ENCODE measurements around the gene GDPD5. TPM values are rescaled to one million over a fixed set of nuclear protein-coding genes. Genes with fewer than 3 reads are reported as not detected.

Gene GDPD5
- total RNA-seq, 1 experiment from 2014 or later = 7.8 TPM

- no peak overlapping the region for H3K23ac ChIP-seq (ENCODE audit: insufficient read length, low read depth, low read length)
- no peak overlapping the region for H2BK120ac ChIP-seq (ENCODE audit: low read depth, low read length, poor library complexity, severe bottlenecking)
- no peak for TF ChIP-seq CTCF (conservative IDR thresholded peaks at IDR 0.05)
- H3K4me3 Mint-ChIP-seq = no peak overlapping the region
- H3K9me3 ChIP-seq (ENCODE audit: control insufficient read depth, low read depth, low read length) = no peaks in the 10 kb centered on the region
- no peaks in the 10 kb centered on the region for H3K27me3 ChIP-seq (ENCODE audit: insufficient read depth, low read length)
- no peak overlapping the region for H3K4me2 ChIP-seq (ENCODE audit: insufficient read depth, insufficient read length, low read length)
- no peak overlapping the region for H2BK12ac ChIP-seq (ENCODE audit: insufficient read length, low read depth, low read length)
- no peak overlapping the region for H2BK5ac ChIP-seq (ENCODE audit: insufficient read length, low read length)
- WGBS (ENCODE audit: extremely low coverage, insufficient read length, low lambda C conversion rate) = no CpG with 5 or more reads among the region's 14 CpGs
- no peak overlapping the region for H2BK15ac ChIP-seq (ENCODE audit: low read depth, low read length)
- H3K4me1 ChIP-seq (ENCODE audit: insufficient read depth, low read length) = no peaks in the 10 kb centered on the region
- no peak overlapping the region for H3K56ac ChIP-seq (ENCODE audit: insufficient read length, low read depth, low read length)
- peaks cover 15 to 25% (median 21%) of the 10 kb centered on the region in 3 experiments for H3K36me3 Mint-ChIP-seq (ENCODE audit: insufficient read depth in 1 of 3, low read depth in 3 of 3)
- H3K14ac ChIP-seq (ENCODE audit: insufficient read depth, low read length) = no peak overlapping the region
- H2BK20ac ChIP-seq (ENCODE audit: low read depth, low read length, poor library complexity, severe bottlenecking) = no peak overlapping the region
- no peak for DNase-seq
- H4K91ac ChIP-seq (ENCODE audit: insufficient read length, low read depth, low read length) = no peak overlapping the region
- no peaks in the 10 kb centered on the region for H3K23me2 ChIP-seq (ENCODE audit: insufficient read length, low read depth, low read length, poor library complexity, severe bottlenecking)
- H3K27me3 Mint-ChIP-seq (ENCODE audit: low read depth) = no peaks in the 10 kb centered on the region
- no peak overlapping the region for H2AK5ac ChIP-seq (ENCODE audit: insufficient read length, low read length)
- H4K5ac ChIP-seq (ENCODE audit: insufficient read length, low read depth, low read length) = no peak overlapping the region
- no peaks in the 10 kb centered on the region for H3K79me1 ChIP-seq (ENCODE audit: insufficient read depth, low read depth, low read length, poor library complexity, severe bottlenecking)
- no peak overlapping the region for H2AFZ ChIP-seq (ENCODE audit: low read length)
- H4K20me1 ChIP-seq (ENCODE audit: control insufficient read depth, insufficient read depth, insufficient read length) = no peaks in the 10 kb centered on the region
- H3K4me1 Mint-ChIP-seq = peaks cover 3 to 16% of the 10 kb centered on the region in 2 experiments
- H3K79me2 ChIP-seq (ENCODE audit: insufficient read depth, low read length) = no peaks in the 10 kb centered on the region
- H3K9ac ChIP-seq (ENCODE audit: extremely low read depth, insufficient read length, low read length) = no peak overlapping the region
- peak overlapping the region in 2 of 3 experiments; percentile 7 to 86; a peak in 3 of 7 replicates for H3K27ac Mint-ChIP-seq
- no peak overlapping the region for H4K8ac ChIP-seq (replicated peaks; ENCODE audit: insufficient read length, low read depth, low read length)
- no peak overlapping the region for H3T11ph ChIP-seq (ENCODE audit: low read length)
- H3K4ac ChIP-seq (ENCODE audit: low read depth, low read length) = no peak overlapping the region
- no peak overlapping the region for H3K18ac ChIP-seq (ENCODE audit: insufficient read length, low read depth, low read length)
- no peak overlapping the region for H3K27ac ChIP-seq (ENCODE audit: insufficient read length, low read depth, low read length)
- no peaks in the 10 kb centered on the region for H3K9me3 Mint-ChIP-seq
Observed at GRCh38 chr11:75420224-75421034, 105.3 kb downstream of the GDPD5 start.
